Liver (tissue), 9 donors: ENCODE measurements around the gene IGLL5. TPM values are rescaled to one million over a fixed set of nuclear protein-coding genes. Genes with fewer than 3 reads are reported as not detected.

Source experiments
- DNase-seq: peaks from one replicate; pipeline ENCODE4 v3.0.0-alpha.2; 2017; ENCODE audit warnings: low spot score
- H3K27ac ChIP-seq, 2 donors: one replicate each; pipeline ENCODE4 v1.7.0; 2013; ENCODE audit warnings: inconsistent platforms in 2 of 2, low read length in 2 of 2, control low read depth in 1 of 2, low read depth in 1 of 2, mild to moderate bottlenecking in 1 of 2
- H3K27me3 ChIP-seq, 4 donors: one replicate each; pipeline versions ENCODE4 v1.6.1 to v1.7.0; 2013; ENCODE audit warnings: low read length in 3 of 4, inconsistent platforms in 1 of 4, mild to moderate bottlenecking in 1 of 4, moderate library complexity in 1 of 4; ENCODE audit not compliant: control insufficient read depth in 4 of 4, insufficient read depth in 4 of 4
- H3K36me3 ChIP-seq, 4 donors: one replicate each; pipeline versions ENCODE4 v1.6.1 to v1.7.0; 2013; ENCODE audit warnings: low read length in 3 of 4, mild to moderate bottlenecking in 3 of 4, low read depth in 1 of 4, moderate library complexity in 1 of 4; ENCODE audit not compliant: control insufficient read depth in 4 of 4, insufficient read depth in 3 of 4
- H3K4me1 ChIP-seq, 4 donors: one replicate each; pipeline versions ENCODE4 v1.6.1 to v1.7.0; 2013; ENCODE audit warnings: low read length in 3 of 4, mild to moderate bottlenecking in 3 of 4, moderate library complexity in 1 of 4; ENCODE audit not compliant: control insufficient read depth in 4 of 4, insufficient read depth in 4 of 4
- H3K4me3 ChIP-seq, 3 donors: one replicate each; pipeline versions ENCODE4 v1.6.1 to v1.7.0; 2013; ENCODE audit warnings: low read length in 3 of 3, control low read depth in 1 of 3, low read depth in 1 of 3, mild to moderate bottlenecking in 1 of 3
- H3K9ac ChIP-seq, 2 donors: one replicate each; pipeline ENCODE4 v1.7.0; 2013; ENCODE audit warnings: low read length in 2 of 2, mild to moderate bottlenecking in 2 of 2, moderate library complexity in 2 of 2, control low read depth in 1 of 2, low read depth in 1 of 2
- H3K9me3 ChIP-seq, 4 donors: one replicate each; pipeline versions ENCODE4 v1.6.1 to v1.7.0; 2013; ENCODE audit warnings: low read length in 3 of 4; ENCODE audit not compliant: control insufficient read depth in 4 of 4
- ATF3 ChIP-seq: IDR thresholded peaks from 2 replicates; pipeline ENCODE4 v1.6.1; 2016; ENCODE audit warnings: antibody characterized with exemption
- CTCF ChIP-seq: fragments of 150-350 bp; IDR thresholded peaks from 2 replicates; pipeline ENCODE4 v1.5.1; 2017; ENCODE audit warnings: improper control_type of control experiment, low read depth, low read length; ENCODE audit not compliant: missing input control
- EGR1 ChIP-seq, 2 donors: IDR thresholded peaks; 2 replicates each; pipeline ENCODE4 v1.6.1; 2016 to 2018; ENCODE audit warnings: antibody characterized with exemption in 2 of 2, low read depth in 2 of 2
- FOXA1 ChIP-seq: IDR thresholded peaks from 2 replicates; pipeline ENCODE4 v1.6.1; 2016; ENCODE audit warnings: antibody characterized with exemption
- GABPA ChIP-seq, 2 donors: IDR thresholded peaks in 1 of 2; conservative IDR thresholded peaks in 1 of 2; 2 replicates each; pipeline ENCODE4 v1.6.1; 2016; ENCODE audit warnings: antibody characterized with exemption in 2 of 2, mild to moderate bottlenecking in 1 of 2, moderate library complexity in 1 of 2
- HNF4A ChIP-seq, 2 donors: conservative IDR thresholded peaks; 2 replicates each; pipeline ENCODE4 v1.6.1; 2016; ENCODE audit warnings: antibody characterized with exemption in 2 of 2, mild to moderate bottlenecking in 2 of 2
- HNF4G ChIP-seq: IDR thresholded peaks from 2 replicates; pipeline ENCODE4 v1.6.1; 2016; ENCODE audit warnings: antibody characterized with exemption
- MAX ChIP-seq: IDR thresholded peaks from 2 replicates; pipeline ENCODE4 v1.6.1; 2016; ENCODE audit warnings: antibody characterized with exemption
- RAD21 ChIP-seq, 2 donors: IDR thresholded peaks; 2 replicates each; pipeline ENCODE4 v1.6.1; 2016; ENCODE audit warnings: antibody characterized with exemption in 2 of 2, mild to moderate bottlenecking in 2 of 2
- REST ChIP-seq: IDR thresholded peaks from 2 replicates; pipeline ENCODE4 v1.6.1; 2016; ENCODE audit warnings: antibody characterized with exemption, mild to moderate bottlenecking
- RXRA ChIP-seq, 2 donors: IDR thresholded peaks; 2 replicates each; pipeline ENCODE4 v1.6.1; 2017 to 2018; ENCODE audit warnings: antibody characterized with exemption in 2 of 2, mild to moderate bottlenecking in 1 of 2
- TAF1 ChIP-seq: conservative IDR thresholded peaks from 2 replicates; pipeline ENCODE4 v1.6.1; 2016; ENCODE audit warnings: antibody characterized with exemption, mild to moderate bottlenecking
- ZBTB33 ChIP-seq: IDR thresholded peaks from 2 replicates; pipeline ENCODE4 v1.6.1; 2016; ENCODE audit warnings: antibody characterized with exemption
- WGBS: extraction: QIAGEN DNeasy Blood & Tissue Kit; methylation state at CpG from one replicate; pipeline ENCODE4 v1.1.7; 2013; 5-methylcytosine and 5-hydroxymethylcytosine counted together
- polyA plus RNA-seq, 2 donors: library from polyadenylated mRNA; stranded (reverse) in 1 of 2; unstranded in 1 of 2; fragments of 200-250 nt in 1 of 2; fragments of >200 nt in 1 of 2; fragmentation: Nextera tagmentation in 1 of 2; extraction: Ambion mirVana in 1 of 2; gene quantifications; one replicate each; pipeline versions ENCODE4 v1.2.1 to v1.2.3, GENCODE V29; 2013 to 2015
- total RNA-seq, 2 donors: library from RNA; depleted of rRNA; stranded (reverse); fragments of >200 nt; gene quantifications; one replicate each; pipeline ENCODE4 v1.2.3, GENCODE V29; 2014
- donor health status: healthy.
- donor health status: healthy.
- donor health status: healthy.
- donor health status: healthy.
- donor health status: healthy.

The IGLL5 gene
- total and polyA plus RNA-seq, 4 donors: 1.3 to 13.4 (median 3.4) TPM

- H3K4me1 ChIP-seq: no peaks in the 10 kb centered on the region
- H3K27ac ChIP-seq: no peak overlapping the region
- H3K9me3 ChIP-seq: no peaks in the 10 kb centered on the region
- DNase-seq: peak; percentile 30
- no peak overlapping the region for H3K9ac ChIP-seq
- TF ChIP-seq MAX (no peak), RAD21 (IDR thresholded peaks at IDR 0.05) (no peak), TAF1 (no peak), HNF4A (conservative IDR thresholded peaks at IDR 0.05) (no peak), CTCF (no peak), EGR1 (IDR thresholded peaks at IDR 0.05; ENCODE audit: low read depth in 2 of 2) (no peak), RXRA (IDR thresholded peaks at IDR 0.05) (no peak)
- H3K36me3 ChIP-seq: no peaks in the 10 kb centered on the region
- H3K27me3 ChIP-seq: no peaks in the 10 kb centered on the region
- WGBS: 69% methylated on average over 10 of the region's 10 CpGs
- H3K4me3 ChIP-seq: no peak overlapping the region
Observed at GRCh38 chr22:22881116-22882000, 6.3 kb upstream of the IGLL5 start.

GRCh38 chr22:22882033-22882717, 5.4 kb upstream of the IGLL5 start:
- Histone ChIP-seq H3K36me3 (no peaks in the 10 kb centered on the region), H3K4me3 (no peak overlapping the region), H3K9ac (no peak overlapping the region), H3K4me1 (no peaks in the 10 kb centered on the region), H3K9me3 (no peaks in the 10 kb centered on the region), H3K27me3 (peaks cover 0 to 3% (median 0%) of the 10 kb centered on the region in 4 donors), H3K27ac (no peak overlapping the region)
- 69% methylated on average over 6 of the region's 6 CpGs for WGBS
- DNase-seq: peak; percentile 30
- TF ChIP-seq EGR1 (IDR thresholded peaks at IDR 0.05; ENCODE audit: low read depth in 2 of 2): no peak

- no peaks in the 10 kb centered on the region for H3K9me3 ChIP-seq
- H3K9ac ChIP-seq: no peak overlapping the region
- no peaks in the 10 kb centered on the region for H3K4me1 ChIP-seq
- H3K27me3 ChIP-seq: peaks cover 0 to 3% (median 0%) of the 10 kb centered on the region in 4 donors
- no peak overlapping the region for H3K4me3 ChIP-seq
- H3K27ac ChIP-seq: no peak overlapping the region
- no peaks in the 10 kb centered on the region for H3K36me3 ChIP-seq
- 92% methylated on average over 11 of the region's 11 CpGs for WGBS
- DNase-seq: peak; percentile 28
- TF ChIP-seq GABPA (IDR thresholded peaks at IDR 0.05 in 1 of 2, conservative IDR thresholded peaks at IDR 0.05 in 1 of 2): no peak
- TF ChIP-seq REST: no peak
- TF ChIP-seq RAD21 (IDR thresholded peaks at IDR 0.05): no peak
- TF ChIP-seq EGR1 (IDR thresholded peaks at IDR 0.05; ENCODE audit: low read depth in 2 of 2): no peak
- TF ChIP-seq FOXA1: no peak
- TF ChIP-seq HNF4G: no peak
- no peak for TF ChIP-seq ZBTB33
- TF ChIP-seq ATF3: no peak
- TF ChIP-seq MAX: no peak
Observed at GRCh38 chr22:22883090-22883727, 4.4 kb upstream of the IGLL5 start.
